HG03060 (cell line): ENCODE measurements around the gene HOXA2.

Experiments used
- ATAC-seq: cut with Tn5 transposase; IDR thresholded peaks from one replicate; pipeline ENCODE4 v1.9.1; 2021; ENCODE audit warnings: low read depth, moderate number of reproducible peaks; ENCODE audit not compliant: unreplicated experiment

HOXA2 gene

GRCh38 chr7:27126596-27127327 lies 24.3 kb upstream of the HOXA2 start:
- ATAC-seq = no peak

GRCh38 chr7:27125986-27126394 lies 23.5 kb upstream of the HOXA2 start:
- ATAC-seq = no peak

GRCh38 chr7:27124902-27125689 lies 22.6 kb upstream of the HOXA2 start:
- ATAC-seq = no peak

- ATAC-seq = no peak
These were observed 21.8 kb upstream of the HOXA2 start for GRCh38 chr7:27124096-27124901.

GRCh38 chr7:27123477-27124053 lies 21.1 kb upstream of the HOXA2 start:
- ATAC-seq = no peak

GRCh38 chr7:27123007-27123476 lies 20.6 kb upstream of the HOXA2 start:
- no peak for ATAC-seq

GRCh38 chr7:27122077-27122910 lies 19.8 kb upstream of the HOXA2 start:
- ATAC-seq = no peak

GRCh38 chr7:27121684-27122076 lies 19.2 kb upstream of the HOXA2 start:
- ATAC-seq = no peak

- ATAC-seq = no peak
These were observed 17.0 kb upstream of the HOXA2 start for GRCh38 chr7:27119412-27119911.

- no peak for ATAC-seq
These were observed 16.1 kb upstream of the HOXA2 start for GRCh38 chr7:27118580-27118979.

GRCh38 chr7:27117887-27118491 lies 15.5 kb upstream of the HOXA2 start:
- ATAC-seq = no peak

GRCh38 chr7:27116962-27117886 lies 14.7 kb upstream of the HOXA2 start:
- no peak for ATAC-seq

GRCh38 chr7:27116031-27116961 lies 13.8 kb upstream of the HOXA2 start:
- no peak for ATAC-seq

- no peak for ATAC-seq
These were observed 12.9 kb upstream of the HOXA2 start for GRCh38 chr7:27115221-27116026.

GRCh38 chr7:27114881-27115220 lies 12.4 kb upstream of the HOXA2 start:
- ATAC-seq = no peak

- no peak for ATAC-seq
These were observed 11.7 kb upstream of the HOXA2 start for GRCh38 chr7:27113991-27114769.
